Spleen (tissue), 13 donors: ENCODE results near the gene OR5B2. TPM values are rescaled to one million over a fixed set of nuclear protein-coding genes. Genes with fewer than 3 reads are reported as not detected.

Source experiments
- DNase-seq: peaks from one replicate; pipeline ENCODE4 v3.0.0-alpha.2; 2020
- H3K27ac ChIP-seq, 8 donors: fragments of 200-600 bp; sonication (generic) in 7 of 8; 1 replicate in 4 of 8; 2 replicates in 4 of 8; pipeline versions ENCODE4 v1.5.0 to v1.8.0; 2016 to 2021; ENCODE audit warnings: inconsistent platforms in 4 of 8, mild to moderate bottlenecking in 4 of 8, moderate library complexity in 1 of 8
- H3K27me3 ChIP-seq, 7 donors: fragments of 200-600 bp; sonication (generic) in 6 of 7; replicated peaks in 1 of 7; 1 replicate in 4 of 7; 2 replicates in 3 of 7; pipeline versions ENCODE4 v1.5.0 to v1.8.0; 2016 to 2021; ENCODE audit warnings: inconsistent platforms in 3 of 7, mild to moderate bottlenecking in 1 of 7
- H3K36me3 ChIP-seq, 6 donors: fragments of 200-600 bp; sonication (generic) in 5 of 6; 1 replicate in 4 of 6; 2 replicates in 2 of 6; pipeline versions ENCODE4 v1.5.0 to v1.8.0; 2016 to 2021; ENCODE audit warnings: inconsistent platforms in 2 of 6
- H3K4me1 ChIP-seq, 6 donors: fragments of 200-600 bp; sonication (generic) in 5 of 6; 1 replicate in 3 of 6; 2 replicates in 3 of 6; pipeline versions ENCODE4 v1.5.0 to v1.8.0; 2016 to 2021; ENCODE audit warnings: inconsistent platforms in 3 of 6
- H3K4me3 ChIP-seq, 8 donors: fragments of 200-600 bp; sonication (generic) in 7 of 8; 1 replicate in 4 of 8; 2 replicates in 4 of 8; pipeline versions ENCODE4 v1.5.0 to v1.8.0; 2016 to 2021; ENCODE audit warnings: inconsistent platforms in 4 of 8, mild to moderate bottlenecking in 4 of 8, moderate library complexity in 2 of 8
- H3K9me3 ChIP-seq, 8 donors: fragments of 200-600 bp; sonication (generic) in 7 of 8; 1 replicate in 4 of 8; 2 replicates in 4 of 8; pipeline versions ENCODE4 v1.5.0 to v1.8.0; 2016 to 2021; ENCODE audit warnings: inconsistent platforms in 4 of 8
- POLR2A ChIP-seq, 3 donors: fragments of 450-650 bp; IDR thresholded peaks; one replicate each; pipeline ENCODE4 v1.5.1; 2017; ENCODE audit warnings: antibody characterized with exemption in 3 of 3, mild to moderate bottlenecking in 1 of 3
- POLR2AphosphoS5 ChIP-seq, 3 donors: sonication (generic); formaldehyde crosslinking; IDR thresholded peaks; one replicate each; pipeline ENCODE4 v1.5.1; 2017; ENCODE audit warnings: antibody characterized with exemption in 3 of 3
- WGBS, 5 donors: extraction: QIAGEN DNeasy Blood & Tissue Kit in 3 of 5; methylation state at CpG; one replicate each; pipeline versions ENCODE4 v1.1.5 to v1.1.7; 2013 to 2018; 5-methylcytosine and 5-hydroxymethylcytosine counted together
- intact Hi-C: fragments of 100-400 bp; cut with DNase I; formaldehyde crosslinking; loops from one replicate; pipeline ENCODE4 v1.15.0; 2023; ENCODE audit warnings: low total_unique reads
- long read RNA-seq, 2 donors: transcript quantifications; one replicate each; lab custom pipeline, GENCODE V29; 2026
- polyA plus RNA-seq, 3 donors: library from polyadenylated mRNA; stranded (reverse); fragments of 200-250 nt; gene quantifications; one replicate each; pipeline ENCODE4 v1.2.1, GENCODE V29; 2013
- total RNA-seq, 7 donors: library from RNA; depleted of rRNA in 3 of 7; stranded (reverse); fragments of >200 nt in 3 of 7; fragmentation: NEBNext Ultra II Directional in 4 of 7; extraction: Animal tissue kit (Norgen Biotek cat#: 25700) in 4 of 7; gene quantifications; one replicate each; pipeline versions ENCODE4 v1.1.0 to v1.2.1, GENCODE V29; 2016 to 2021
- TF ChIP-seq, protein P1 (sequence below), 11 experiments: fragments of 200-600 bp in 7 of 11; fragments of 450-650 bp in 4 of 11; sonication (generic) in 4 of 11; IDR thresholded peaks in 8 of 11; conservative IDR thresholded peaks in 3 of 11; 1 replicate in 7 of 11; 2 replicates in 4 of 11; pipeline versions ENCODE4 v1.4.0 to v1.8.0; 2016 to 2021; ENCODE audit warnings: antibody characterized with exemption in 11 of 11, inconsistent platforms in 4 of 11, mild to moderate bottlenecking in 1 of 11
- donor health status: healthy with polysubstance abuse.
- donor health status: DM: no; HTN: no; CAD: no; lungs with moderate emphysema.
- donor health status: DM: no; HTN: no; CAD: no.
- donor health status: Bipolar disorder and iron deficiency.
- donor health status: healthy.
- donor health status: DM: no; HTN: no; CAD: no.
- donor health status: DM: yes; HTN: yes; CAD: no.

The OR5B2 gene
- total RNA-seq = not detected
- under 1 TPM in 1 of 3 donors, not detected in 2; 0.08 TPM for polyA plus RNA-seq
- long read RNA-seq, donor 1 = 0 reads
- long read RNA-seq, donor 2 = 0 reads

GRCh38 chr11:58428021-58428420 lies at the start of gene OR5B2:
OR5B2 (minus strand) TSS chr11:58428121; CDS start chr11:58423261, 4,860 bp downstream.
- H3K4me1 ChIP-seq = no peaks in the 10 kb centered on the region
- TF ChIP-seq POLR2AphosphoS5 (IDR thresholded peaks at IDR 0.05) (no peak), POLR2A (IDR thresholded peaks at IDR 0.05) (no peak)
- DNase-seq = no peak
- WGBS, 5 donors = 69 to 79% (median 72%) methylated on average over 2 to 3 of the region's 3 CpGs
- H3K9me3 ChIP-seq = peaks cover 0 to 23% (median 11%) of the 10 kb centered on the region in 8 donors
- H3K27me3 ChIP-seq = peaks cover 0 to 5% (median 0%) of the 10 kb centered on the region in 7 donors
- intact Hi-C loops = no loop called here
- H3K4me3 ChIP-seq = no peak within 1 kb of the TSS
- H3K36me3 ChIP-seq = no peaks in the 10 kb centered on the region
- no peak within 1 kb of the TSS for H3K27ac ChIP-seq

DNA sequence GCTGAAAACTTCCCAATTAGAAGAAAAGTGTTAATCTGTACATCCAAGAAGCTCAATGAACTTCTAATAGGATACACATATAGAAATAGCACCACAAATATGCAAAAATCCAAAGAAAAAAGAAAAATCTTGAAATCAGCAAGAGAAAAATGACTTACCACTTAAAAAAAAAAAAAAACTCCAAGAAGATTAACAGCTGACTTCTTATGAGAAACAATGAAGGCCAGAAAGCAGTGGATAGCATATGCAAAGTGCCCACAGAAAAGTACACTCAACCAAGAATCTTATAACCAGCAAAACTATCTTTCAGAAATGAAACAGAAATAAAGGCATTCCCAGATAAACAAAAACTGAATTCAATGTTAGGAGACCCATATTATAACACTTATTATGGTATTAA lies 44.0 kb upstream of the OR5B2 start:
- Histone ChIP-seq H3K4me3 (no peak overlapping the region), H3K27me3 (no peaks in the 10 kb centered on the region), H3K27ac (no peak overlapping the region), H3K36me3 (no peaks in the 10 kb centered on the region), H3K4me1 (no peaks in the 10 kb centered on the region), H3K9me3 (peaks cover 11 to 64% (median 38%) of the 10 kb centered on the region in 8 donors)
- intact Hi-C loops = no loop called here
- DNase-seq = no peak
- TF ChIP-seq POLR2AphosphoS5 (IDR thresholded peaks at IDR 0.05) = no peak
- TF ChIP-seq POLR2A (IDR thresholded peaks at IDR 0.05) = no peak
- TF ChIP-seq, protein P1, sequence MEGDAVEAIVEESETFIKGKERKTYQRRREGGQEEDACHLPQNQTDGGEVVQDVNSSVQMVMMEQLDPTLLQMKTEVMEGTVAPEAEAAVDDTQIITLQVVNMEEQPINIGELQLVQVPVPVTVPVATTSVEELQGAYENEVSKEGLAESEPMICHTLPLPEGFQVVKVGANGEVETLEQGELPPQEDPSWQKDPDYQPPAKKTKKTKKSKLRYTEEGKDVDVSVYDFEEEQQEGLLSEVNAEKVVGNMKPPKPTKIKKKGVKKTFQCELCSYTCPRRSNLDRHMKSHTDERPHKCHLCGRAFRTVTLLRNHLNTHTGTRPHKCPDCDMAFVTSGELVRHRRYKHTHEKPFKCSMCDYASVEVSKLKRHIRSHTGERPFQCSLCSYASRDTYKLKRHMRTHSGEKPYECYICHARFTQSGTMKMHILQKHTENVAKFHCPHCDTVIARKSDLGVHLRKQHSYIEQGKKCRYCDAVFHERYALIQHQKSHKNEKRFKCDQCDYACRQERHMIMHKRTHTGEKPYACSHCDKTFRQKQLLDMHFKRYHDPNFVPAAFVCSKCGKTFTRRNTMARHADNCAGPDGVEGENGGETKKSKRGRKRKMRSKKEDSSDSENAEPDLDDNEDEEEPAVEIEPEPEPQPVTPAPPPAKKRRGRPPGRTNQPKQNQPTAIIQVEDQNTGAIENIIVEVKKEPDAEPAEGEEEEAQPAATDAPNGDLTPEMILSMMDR (IDR thresholded peaks at IDR 0.05 in 8 of 11, conservative IDR thresholded peaks at IDR 0.05 in 3 of 11) = no peak

DNA sequence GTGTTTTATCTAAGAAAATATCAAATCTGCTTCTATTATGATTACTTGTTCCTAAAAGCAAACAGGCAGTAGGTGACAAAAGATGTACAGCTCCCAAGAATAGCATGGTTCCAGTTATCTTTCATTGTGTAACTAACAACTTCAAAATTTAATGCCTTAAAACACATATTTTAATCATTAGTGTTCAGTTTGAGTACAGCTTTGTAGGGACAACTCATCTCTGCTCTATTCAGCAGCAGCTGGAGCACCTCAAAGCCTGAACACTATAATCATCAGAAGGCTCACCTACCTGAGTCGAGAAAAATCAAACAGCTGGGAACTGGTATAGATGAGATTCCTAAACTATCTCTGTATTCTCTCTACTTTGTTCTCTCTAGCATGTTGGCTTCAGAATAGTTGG lies 38.4 kb upstream of the OR5B2 start:
- intact Hi-C loops = no loop called here
- H3K9me3 ChIP-seq = peaks cover 2 to 33% (median 14%) of the 10 kb centered on the region in 8 donors
- H3K27me3 ChIP-seq = peaks cover 0 to 9% (median 0%) of the 10 kb centered on the region in 7 donors
- no peaks in the 10 kb centered on the region for H3K36me3 ChIP-seq
- no peaks in the 10 kb centered on the region for H3K4me1 ChIP-seq
- TF ChIP-seq, protein P1 (IDR thresholded peaks at IDR 0.05 in 8 of 11, conservative IDR thresholded peaks at IDR 0.05 in 3 of 11) = no peak
- TF ChIP-seq POLR2AphosphoS5 (IDR thresholded peaks at IDR 0.05) = no peak
- TF ChIP-seq POLR2A (IDR thresholded peaks at IDR 0.05) = no peak
- no peak overlapping the region for H3K4me3 ChIP-seq
- DNase-seq = no peak
- WGBS, 5 donors = 83 to 91% (median 87%) methylated on average over 1 of the region's 1 CpG
- no peak overlapping the region for H3K27ac ChIP-seq

- intact Hi-C loops = no loop called here
- Histone ChIP-seq H3K9me3 (peaks cover 0 to 32% (median 8%) of the 10 kb centered on the region in 8 donors), H3K36me3 (no peaks in the 10 kb centered on the region), H3K4me3 (no peak overlapping the region), H3K27me3 (peaks cover 0 to 9% (median 0%) of the 10 kb centered on the region in 7 donors), H3K4me1 (no peaks in the 10 kb centered on the region), H3K27ac (no peak overlapping the region)
- TF ChIP-seq, protein P1 (IDR thresholded peaks at IDR 0.05 in 8 of 11, conservative IDR thresholded peaks at IDR 0.05 in 3 of 11) = no peak
- no peak for TF ChIP-seq POLR2AphosphoS5 (IDR thresholded peaks at IDR 0.05)
- TF ChIP-seq POLR2A (IDR thresholded peaks at IDR 0.05) = no peak
- WGBS, 5 donors = 42 to 64% (median 59%) methylated on average over 3 of the region's 3 CpGs
- no peak for DNase-seq
These were observed 37.8 kb upstream of the OR5B2 start for GRCh38 chr11:58465690-58466089.
